ENCODE data around the gene GRK1.

The GRK1 gene

DNA sequence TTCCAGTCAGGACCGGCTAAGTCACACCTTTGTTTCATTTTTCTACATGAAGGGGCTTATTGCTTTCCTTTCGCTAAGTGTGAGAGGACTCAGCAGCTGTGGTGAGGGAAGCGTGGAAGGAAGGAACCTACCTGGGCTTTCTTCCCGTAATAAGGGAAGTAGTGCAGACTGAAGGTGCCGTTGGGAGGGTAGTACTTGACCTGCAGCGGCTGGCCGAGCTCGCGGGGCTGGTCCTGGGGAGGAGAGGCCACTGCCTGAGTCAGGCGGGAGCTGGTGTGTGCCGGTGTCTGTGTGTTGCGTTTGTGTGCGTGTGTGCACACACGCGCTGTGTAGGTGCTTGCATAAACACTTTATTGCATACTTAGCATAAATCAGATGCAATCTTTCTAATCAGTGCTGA, 16.7 kb upstream of the GRK1 start:
- no peak for DNase-seq (ENCODE audit: low read depth in 2 of 2)

DNA sequence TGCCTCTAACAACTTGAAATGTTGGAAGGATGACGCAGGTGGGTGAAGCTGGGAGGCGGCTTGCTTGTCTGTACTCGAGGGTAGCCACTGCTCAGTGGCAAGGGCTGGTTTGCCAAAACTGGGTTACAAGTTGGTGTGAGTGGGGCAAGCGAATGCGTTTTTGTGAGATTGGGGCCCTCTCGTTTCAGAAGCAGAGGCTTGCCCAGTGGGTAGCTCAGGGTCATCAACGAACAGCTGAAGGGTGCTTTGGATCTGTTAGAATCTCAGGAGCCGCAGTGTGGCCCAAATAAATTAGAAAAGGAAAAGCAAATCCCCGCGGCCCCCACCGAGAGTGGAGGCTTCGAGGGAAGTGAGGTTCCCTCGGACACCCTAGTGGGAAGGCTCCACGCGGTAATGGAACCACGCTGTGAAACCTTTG, 16.3 kb upstream of the GRK1 start:
- DNase-seq (ENCODE audit: low read depth in 2 of 2): no peak

DNA sequence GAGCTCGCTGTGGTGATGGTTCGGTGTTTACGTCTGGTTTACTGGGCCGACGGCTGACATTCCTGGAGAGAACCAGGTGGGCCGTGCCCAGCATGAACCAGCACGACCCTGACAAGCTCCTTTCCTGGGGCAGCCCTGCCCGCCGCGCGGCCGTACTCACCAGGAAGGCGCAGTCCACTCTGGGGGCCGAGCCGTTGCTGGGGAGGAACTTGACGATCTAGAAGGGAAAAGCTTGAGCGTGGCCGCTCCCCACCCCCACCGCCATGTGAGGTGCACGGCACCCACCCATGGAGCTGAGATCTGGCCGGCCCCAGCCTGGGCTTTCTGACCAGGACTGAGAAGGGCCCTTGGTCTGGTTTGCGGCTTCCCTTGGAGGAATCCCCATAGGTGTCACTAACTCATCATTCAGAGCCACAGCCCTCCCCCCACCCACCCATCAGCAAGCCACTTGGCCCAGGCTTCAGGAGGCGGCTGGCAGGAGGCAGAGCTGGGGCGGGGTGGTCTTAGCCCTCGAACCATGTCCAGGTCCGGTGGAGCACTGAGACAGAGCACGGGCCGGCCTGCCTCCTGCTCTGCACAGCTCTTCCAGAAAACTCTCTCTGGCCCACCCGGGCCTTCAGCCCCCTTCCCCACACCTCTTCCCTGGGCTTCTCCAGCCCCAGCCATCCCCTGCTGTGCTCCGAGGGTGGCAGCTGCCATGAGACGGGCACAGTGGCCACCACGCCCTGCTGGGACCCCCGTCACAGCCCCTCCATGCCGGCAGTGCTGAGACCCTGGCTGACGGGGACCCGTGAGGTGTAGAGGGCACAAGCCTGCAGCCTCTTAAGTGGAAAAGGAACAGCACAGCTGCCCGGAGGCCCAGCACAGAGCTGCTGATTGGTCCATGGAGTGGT, 15.3 kb upstream of the GRK1 start:
- no peak for DNase-seq (ENCODE audit: low read depth in 2 of 2)

DNA sequence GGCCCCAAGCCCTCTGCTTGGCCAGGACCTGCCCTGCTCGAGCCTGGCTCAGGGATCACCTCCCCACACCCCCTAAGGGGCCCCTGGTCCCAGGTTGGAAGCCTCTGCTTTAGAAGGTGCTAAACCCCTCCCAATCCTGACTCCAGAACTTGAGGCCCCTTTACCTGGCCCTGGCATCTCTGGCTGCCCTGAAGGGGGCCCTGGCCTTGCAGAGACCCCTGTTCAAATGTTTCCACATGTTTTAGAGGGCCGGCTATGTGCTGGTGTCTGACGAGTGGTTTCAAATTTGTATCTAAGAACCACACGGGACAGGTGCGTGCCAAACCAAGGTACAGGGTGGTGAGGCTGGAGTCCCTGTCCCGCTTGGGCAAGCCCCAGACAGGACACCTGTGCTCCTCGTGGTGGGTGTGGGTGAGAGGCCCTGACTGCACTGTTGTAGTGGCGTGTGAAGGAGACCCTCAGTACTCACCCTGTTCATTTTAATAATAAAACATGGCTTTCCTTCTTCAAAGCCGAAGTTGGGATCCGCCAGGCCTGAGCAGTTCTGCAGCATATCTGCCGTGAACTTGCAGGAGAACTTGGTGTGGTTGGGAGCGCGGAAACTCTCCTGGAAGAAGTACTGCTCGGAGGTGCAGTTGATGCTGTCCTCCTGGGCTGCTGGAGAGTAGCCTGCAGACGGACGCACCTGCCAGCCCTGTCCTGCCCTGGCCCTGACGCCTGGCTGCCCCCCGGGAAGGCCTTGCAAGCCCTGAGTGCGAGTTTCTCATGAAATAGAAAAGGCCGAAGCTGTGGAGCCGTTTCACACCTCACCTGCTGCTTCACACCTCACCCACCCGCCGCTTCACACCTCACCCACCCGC, 14.4 kb upstream of the GRK1 start:
- DNase-seq (ENCODE audit: low read depth in 2 of 2): no peak

DNA sequence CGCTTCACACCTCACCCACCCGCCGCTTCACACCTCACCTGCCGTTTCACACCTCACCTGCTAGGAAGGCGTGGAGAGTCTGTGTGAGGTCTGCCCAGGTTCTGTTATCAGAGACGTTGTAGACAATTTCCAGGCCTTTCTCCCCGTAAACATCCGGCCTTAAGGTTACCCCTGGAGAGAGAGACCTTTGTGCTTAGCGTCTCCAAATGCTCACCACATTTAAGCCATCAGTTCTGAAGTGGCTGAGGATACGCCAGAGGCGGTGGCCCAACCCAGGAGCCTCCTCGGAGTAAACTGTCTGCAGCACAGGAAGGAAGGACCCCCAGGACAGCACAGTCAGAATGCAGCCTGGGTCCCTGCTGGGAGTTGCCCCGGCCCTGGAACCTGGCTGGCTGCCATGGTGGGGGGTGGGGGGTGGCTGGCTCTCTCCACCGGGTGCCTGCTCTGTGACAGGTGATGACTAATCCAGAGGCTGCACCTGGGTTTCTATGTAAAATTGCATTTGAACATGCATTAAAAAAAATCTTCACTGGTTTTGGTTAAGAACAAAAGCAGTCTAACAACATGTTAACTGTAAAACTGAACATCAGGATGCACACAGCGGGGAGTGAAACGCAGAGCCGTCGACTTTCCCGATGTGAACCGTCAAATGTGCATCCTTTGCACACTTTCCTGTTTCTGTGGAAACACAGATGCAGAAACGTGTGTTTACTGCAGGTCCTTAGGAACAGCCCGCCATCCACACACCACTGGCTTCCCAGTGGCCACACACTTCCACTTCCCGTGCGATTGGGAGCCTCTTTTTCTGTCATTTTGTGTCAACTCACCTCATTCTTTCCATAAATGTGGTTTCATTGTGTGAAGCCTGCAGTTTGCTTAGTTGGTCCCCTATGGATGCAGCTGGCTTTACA, 13.5 kb upstream of the GRK1 start:
- DNase-seq (ENCODE audit: low read depth in 2 of 2): no peak

DNA sequence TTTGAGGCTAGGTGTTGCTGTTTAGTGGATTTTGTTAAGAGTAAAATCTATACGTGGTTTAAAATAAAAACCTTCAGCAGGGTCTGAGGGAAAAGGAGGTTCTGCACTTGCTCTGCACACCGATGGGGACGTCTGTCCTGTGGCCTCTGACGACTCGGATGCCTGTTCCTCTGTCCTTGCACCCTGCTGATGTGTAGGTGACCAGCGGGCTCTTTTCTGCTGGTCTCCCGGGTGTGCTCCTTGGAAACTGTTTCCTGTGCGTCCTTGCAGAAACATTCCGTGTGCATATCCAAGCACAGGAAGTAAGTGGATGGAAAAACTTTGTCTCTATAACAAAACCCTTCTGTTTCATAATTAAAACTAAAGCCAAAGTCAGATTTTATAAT, 12.9 kb upstream of the GRK1 start:
- no peak for DNase-seq (ENCODE audit: low read depth in 2 of 2)

DNA sequence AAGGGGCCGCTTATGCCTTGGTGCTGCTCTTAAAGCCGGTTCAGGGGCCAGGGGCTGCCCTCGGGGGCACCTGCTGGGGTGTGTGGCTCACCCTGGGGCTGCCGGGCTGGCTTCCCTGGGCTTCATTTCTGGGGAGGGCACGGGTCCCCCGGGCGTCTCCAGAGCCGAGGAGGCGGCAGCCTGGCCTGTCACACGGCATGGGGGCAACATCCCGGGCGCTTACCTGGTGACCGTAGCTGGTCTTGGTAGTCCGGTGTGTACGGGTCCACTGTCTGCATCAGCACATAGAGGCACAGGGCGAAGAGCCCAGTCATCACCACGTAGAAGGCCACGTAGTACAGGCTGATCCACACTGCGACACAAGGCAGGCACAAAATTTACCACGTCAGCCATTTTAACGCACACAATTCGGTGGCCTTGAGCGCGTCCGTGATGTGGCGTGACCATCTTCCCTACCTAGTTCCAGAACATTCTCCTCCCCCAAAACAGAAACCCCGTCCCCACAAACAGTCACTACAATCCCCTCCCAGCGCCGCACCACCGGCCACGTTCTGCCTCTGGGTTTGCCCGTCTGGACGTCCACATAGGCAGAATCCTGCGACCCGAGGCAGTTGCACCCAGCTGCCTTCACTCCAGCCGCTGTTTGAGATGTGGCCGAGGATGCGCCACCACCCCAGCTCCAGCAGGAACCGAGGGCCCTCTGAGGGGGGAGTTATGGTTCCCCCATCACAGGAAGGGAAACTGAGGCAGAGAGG, 12.3 kb upstream of the GRK1 start:
- no peak for DNase-seq (ENCODE audit: low read depth in 2 of 2)

DNA sequence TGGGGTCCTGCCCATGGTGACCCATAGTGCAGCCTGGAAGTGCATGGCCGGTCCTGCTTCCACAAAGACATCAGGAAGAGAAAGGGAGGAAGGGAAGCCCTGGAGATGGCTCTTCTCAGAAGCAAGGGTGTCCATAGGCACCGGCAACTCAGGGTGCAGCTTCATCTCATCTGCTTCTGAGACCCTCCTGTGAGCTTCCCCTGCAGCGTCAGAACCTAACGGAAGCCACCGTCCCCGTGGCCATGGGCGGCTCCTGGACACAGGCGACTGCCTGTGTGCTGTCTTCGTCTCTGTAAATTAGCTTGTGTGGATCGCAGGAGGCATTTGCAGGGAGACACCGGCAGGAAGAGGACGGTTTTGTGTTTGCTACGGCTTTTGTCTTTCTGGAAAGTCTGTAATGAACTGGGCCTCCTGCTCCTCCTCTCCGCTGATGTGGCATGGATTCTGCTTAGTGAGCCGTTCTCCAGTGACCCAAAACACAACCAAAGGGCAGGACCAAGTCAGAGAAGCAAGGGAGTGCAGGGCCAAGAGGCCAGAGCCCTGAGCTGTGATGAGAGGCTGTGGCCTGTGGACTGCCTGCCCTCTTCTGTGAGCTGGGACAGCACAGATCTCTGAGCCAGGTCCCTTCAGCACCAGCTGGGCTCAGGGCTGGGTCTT, 11.5 kb upstream of the GRK1 start:
- DNase-seq (ENCODE audit: low read depth in 2 of 2): no peak

DNA sequence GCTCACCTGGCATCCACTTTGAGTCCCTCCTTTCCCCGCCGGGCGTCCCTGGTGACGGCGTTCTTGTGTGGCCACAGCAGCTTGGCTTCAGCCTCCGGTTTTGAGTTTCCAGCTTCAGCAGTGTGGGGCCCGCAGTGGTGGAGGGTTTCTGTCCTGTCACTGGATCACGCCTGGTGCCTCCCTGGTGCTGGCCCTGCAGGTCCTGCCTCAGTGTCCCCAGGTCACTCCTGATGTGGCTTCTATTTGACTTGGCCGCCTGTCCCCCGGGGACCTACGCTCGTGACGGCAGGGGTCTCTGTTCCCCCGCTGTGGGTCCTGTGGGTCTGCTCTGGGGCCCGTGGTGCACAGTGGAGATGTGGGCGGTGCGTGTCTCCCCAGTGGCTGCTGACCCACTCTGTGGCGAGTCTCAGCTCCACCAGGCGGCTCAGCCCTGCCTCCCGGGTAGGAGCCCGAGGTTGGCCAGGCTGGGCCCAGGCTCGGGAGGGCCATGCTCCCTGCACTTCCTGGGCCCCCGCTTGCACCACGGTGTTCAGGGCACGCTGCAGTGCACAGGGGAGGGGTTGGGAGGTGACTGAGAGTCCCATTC, 10.9 kb upstream of the GRK1 start:
- DNase-seq (ENCODE audit: low read depth in 2 of 2): no peak

DNA sequence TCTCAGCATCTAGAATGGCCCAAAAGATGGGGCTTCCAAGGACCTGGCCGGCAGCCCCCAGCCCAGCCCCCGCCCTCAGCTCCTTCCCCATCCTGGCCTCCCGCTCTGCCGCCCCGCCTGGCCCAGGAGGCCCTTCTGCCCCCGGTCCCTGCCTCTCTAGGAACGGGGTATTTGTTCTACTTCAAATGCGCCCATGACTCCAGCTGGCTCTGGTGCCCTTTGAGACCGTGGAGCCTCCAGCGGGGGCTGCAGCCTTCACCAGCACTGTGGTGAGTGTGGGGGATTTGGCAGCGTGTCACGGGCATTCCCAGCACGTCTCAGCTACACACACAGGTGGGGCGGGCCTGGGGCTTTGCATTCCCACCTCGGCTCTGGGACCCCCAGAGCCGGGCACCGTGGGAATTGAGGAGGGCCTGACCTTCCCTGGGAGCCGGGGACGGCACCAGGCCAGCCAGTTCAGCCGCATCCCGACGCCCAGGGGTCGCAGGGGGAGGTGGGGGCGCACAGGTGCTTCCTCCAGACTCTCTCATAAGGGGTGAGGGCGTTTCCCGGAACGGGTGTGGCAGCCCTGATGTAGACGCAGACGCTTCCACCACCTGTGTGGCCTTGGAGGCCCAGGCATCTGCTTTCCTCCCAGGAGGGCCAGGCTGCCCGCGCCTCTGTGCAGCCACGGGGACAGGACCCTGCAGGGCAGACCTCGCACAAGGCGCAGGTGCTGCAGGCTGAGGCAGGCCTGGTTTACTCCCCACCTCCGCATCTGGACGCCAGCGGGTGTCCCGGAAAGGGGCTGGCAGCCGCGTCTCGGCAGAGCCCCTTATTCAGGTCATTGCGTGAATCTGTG, 10.0 kb upstream of the GRK1 start:
- no peak for DNase-seq (ENCODE audit: low read depth in 2 of 2)

DNA sequence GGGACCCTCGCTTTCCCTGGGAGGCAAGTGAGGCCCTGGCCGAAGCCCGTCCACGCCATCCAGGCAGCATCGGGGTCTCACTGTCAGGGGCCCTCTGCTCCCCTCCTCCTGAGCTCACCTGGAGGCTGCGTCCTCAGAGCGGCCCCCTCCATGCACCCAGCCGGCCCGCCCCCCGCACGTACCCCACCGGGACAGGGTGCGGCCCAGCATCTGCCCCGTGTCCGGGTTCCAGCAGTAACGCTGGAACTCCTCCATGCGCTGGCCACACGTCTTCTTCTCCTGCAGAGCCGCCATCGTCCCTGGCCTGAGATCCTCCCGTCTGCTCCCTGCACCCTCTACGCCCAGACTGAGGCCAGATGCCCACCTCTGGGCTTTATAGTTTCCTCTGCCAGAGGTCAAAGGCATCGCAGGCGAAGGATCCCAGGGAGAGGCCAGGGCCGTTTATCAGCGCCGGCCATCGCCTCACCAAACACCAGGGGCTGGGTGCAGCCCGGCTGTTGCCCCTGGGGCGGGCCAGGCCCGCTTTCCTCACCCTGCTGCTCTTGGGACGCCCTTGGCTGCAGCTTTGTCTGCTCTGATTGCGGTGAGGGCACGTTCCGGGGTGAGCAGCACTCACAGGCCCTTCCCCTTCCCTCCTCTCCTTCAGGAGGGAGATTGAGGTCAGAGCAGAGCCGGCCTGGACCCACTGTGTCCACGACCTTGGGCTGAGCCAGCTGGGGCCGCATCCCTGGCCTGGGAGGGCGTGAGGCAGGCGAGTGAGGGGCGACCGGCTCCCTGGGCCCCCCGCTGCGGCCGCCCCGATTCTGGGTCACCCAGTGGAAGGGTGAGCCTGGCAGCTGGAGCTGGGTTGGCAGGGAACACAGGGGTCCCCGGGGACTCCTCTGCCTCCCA, 8.9 kb upstream of the GRK1 start, which contains the start of gene ATP4B:
Gene ATP4B, minus strand, starts transcription at position 348 of the 891 bp plus-strand sequence. Its CDS starts 54 bp downstream, at position 294.
- no peak for DNase-seq (ENCODE audit: low read depth in 2 of 2)

DNA sequence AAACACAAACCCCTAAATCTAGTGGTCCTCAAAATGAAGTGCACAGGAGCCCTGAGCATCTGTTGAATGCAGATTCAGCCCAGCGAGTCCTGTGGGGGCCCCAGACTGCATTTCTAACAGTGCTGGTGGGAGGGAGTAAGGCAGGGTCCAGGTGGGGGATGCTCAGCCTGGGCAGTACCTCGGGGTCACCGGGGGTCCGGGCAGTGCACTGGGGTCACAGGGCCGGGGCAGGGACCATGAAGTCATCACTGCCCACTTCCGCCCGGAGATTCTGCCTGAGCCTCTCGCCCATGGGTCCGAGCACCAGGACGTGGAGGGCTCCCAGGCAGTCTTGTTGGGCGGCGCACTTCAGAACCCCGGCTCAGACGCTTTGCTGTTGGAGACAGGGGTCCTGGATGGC, 8.2 kb upstream of the GRK1 start:
- DNase-seq (ENCODE audit: low read depth in 2 of 2): no peak

DNA sequence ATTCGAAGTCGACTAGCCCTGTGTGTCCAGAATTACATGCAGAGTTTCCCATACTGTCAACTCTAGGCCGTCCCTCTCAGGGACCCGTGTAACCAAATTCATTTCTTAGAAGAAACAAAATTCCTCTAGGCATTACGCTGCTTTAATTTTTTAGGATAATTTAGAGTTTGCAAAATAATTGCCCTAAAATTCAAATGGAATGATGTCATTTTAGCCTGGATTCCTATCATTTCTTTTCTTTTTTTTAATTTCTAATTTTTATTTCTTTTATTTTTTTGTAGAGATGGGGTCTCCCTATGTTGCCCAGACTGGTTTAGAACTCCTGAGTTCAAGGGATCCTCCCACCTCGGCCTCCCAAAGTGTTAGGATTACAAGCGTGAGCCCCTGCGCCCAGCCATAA, 7.7 kb upstream of the GRK1 start:
- DNase-seq (ENCODE audit: low read depth in 2 of 2): no peak

DNA sequence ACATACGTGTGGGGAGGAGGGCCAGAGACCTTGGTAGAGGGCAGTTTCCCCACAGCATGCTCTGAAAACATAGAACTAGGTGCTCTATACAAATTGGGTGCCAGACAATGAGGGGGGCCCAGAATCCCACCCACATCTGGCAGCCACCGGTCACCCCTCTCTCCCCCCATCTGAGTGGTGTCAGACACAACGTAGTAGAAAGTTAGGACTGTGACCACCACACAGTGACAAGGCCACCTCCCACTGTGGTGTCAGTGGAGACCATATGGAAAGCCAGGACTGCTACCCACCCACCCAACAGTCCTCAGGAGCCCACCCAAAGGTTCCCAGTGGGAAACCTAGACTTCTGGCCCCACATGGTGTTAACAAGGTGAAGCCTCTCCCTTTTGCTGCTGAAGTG, 7.0 kb upstream of the GRK1 start:
- DNase-seq (ENCODE audit: low read depth in 2 of 2): no peak

DNA sequence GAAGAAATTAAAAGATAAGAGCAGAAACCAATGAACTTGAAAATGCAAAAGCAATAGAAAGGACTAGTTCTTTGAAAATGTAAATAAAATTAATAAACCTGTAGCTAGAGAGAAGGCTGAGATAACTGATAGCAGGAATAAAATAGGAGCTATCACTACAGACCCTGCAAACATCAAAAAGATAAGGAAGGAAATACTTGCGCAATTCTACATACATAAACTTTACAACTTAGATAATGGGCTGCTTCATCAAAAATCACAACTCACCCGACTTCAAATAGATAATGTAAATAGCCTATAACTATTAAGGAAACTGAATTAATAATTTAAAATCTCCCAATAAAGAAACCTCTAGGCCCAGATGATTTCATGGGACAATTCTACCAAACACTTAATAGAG, 5.5 kb upstream of the GRK1 start:
- no peak for DNase-seq (ENCODE audit: low read depth in 2 of 2)

DNA sequence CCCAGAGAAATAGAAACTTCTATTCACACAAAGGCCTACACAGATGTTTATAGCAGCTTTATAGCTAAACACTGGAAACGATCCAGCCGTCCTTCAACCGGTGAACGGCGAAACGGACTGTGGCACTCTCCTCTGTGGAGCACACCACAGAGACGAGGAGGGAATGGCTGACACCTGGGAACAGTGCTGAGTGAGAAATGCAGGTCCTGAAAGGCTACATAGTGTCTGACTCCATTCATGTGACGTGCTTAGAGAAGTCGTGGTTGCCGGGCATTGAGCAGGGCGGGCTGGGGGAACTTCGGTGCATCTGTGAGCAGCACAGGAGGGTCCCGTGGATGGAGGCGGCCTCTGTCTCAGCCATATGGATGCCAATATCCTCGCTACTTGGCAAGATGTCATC, 3.1 kb upstream of the GRK1 start:
- no peak for DNase-seq (ENCODE audit: low read depth in 2 of 2)

DNA sequence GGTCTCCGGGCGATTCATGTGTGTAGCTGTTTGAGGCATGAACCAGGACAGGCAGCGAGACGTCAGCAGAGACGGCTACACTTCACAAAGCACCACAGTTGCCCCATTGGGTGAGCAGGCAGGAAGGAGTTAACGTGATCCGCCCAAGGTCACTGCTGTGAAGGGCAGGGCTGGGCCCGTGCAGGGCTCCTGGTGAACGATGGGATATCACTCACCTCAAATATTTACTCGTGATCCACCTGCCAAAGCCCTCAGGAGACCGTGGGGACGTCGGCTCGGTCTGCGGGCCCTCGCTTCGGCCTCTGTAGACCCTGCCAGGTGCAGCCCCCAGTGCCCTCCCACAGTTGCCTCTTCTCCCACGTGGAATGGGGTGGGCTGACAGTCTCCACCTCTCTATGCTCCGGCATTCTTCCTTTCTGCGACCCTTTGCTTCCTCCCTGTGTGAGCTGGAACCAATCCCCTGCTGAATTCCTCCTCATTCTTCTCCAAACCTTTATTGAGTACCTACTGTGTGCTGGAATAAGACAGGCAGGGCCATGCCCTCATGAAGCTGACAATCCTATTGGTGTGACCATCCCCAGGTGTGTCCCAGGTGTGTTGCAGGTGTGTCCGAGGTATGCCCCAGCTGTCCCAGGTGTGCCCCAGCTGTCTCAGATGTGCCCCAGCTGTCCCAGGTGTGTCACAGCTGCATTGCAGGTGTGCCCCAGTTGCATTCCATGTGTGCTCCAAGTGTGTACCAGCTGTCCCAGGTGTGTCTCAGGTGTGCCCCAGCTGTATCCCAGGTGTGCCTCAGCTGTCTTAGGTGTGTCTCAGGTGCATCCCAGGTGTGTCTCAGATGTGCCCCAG, 2.0 kb upstream of the GRK1 start:
- no peak for DNase-seq (ENCODE audit: low read depth in 2 of 2)

All from activated CD8-positive, alpha-beta memory T cell treated with anti-CD3 and anti-CD28 coated beads for 4 hours (primary cell).